HG02571 (cell line): ENCODE data around the gene ST6GALNAC3.

ENCODE experiments used
- ATAC-seq: cut with Tn5 transposase; IDR thresholded peaks from one replicate; pipeline ENCODE4 v1.9.1; 2021; ENCODE audit warnings: mild to moderate bottlenecking, moderate library complexity; ENCODE audit not compliant: unreplicated experiment

ST6GALNAC3 gene

GRCh38 chr1:76186554-76187170, 112.1 kb downstream of the ST6GALNAC3 start:
- ATAC-seq: no peak

- ATAC-seq: no peak
Measured at GRCh38 chr1:76187436-76187835, 112.9 kb downstream of the ST6GALNAC3 start.

DNA sequence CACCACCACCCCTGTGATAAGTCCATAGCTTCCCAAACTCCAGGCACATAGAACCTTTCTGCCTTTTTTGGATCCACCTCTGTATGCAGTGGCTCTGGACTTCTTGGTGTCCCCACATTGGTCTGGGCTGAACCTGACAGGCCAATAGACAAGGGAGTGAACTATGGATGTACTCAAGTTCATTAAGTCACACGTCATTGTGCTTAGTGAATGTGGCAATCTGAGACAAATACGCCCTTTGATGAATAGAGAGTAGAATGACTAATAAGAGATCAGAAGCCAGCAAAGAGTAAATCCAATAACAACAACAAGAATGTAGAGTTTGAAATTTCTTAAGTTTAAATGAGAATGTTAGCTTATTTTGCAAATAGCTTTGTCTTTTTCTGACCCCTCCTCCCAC, 114.8 kb downstream of the ST6GALNAC3 start:
- no peak for ATAC-seq

DNA sequence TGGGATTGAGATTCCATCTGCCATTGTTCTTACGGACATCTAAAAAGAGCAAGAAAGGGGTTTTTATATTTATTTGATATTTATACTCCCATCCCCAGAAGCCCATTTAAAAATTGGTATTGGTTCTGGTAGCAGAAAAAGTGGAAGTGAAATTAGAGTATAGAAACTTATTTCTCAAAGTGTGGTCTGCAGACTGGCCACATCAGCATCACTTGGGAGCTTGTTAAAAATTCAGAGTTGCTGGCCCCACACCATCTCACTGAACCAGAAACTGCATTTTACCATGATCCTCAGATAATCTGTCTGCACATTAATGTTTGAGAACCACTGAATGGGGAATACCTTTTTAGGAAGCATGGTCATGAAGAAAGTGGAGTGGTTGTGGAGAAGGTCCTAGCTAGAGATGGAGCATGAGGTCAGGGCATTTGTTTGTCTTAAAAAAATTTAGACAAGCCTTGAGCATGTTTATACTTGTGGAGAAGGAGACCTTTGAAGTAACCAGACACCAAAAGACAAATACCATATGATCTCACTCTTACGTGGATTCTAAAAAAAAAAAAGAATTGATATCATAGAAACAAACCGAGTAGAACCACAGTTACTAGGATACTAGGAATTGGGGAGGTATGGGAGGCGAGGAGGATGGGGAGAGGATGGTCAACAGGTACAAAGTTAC, 116.3 kb downstream of the ST6GALNAC3 start:
- ATAC-seq: no peak

- no peak for ATAC-seq
Measured at GRCh38 chr1:76191561-76191960, 117.0 kb downstream of the ST6GALNAC3 start.

- ATAC-seq: no peak
Measured at GRCh38 chr1:76198452-76198851, 123.9 kb downstream of the ST6GALNAC3 start.

DNA sequence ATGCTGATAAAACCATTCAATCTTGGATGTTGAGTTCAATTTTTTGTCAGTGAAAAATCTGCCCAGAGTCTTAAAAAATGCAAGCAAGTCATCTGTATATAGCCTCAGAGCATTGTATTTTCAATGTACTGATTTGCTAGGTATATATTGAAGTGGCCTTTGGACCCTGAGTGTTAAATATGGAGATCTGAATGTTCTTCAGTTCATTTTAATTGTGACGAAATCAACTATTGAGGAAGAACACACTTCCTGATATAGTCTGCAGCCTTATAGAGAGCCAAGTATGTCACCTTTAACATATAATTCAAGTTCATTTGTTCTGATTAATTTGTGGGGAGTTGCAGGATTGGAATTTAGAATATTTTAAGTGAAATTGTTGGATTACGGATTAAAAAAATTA, 128.1 kb downstream of the ST6GALNAC3 start:
- ATAC-seq: no peak

GRCh38 chr1:76203127-76203526, 128.6 kb downstream of the ST6GALNAC3 start:
- no peak for ATAC-seq

- ATAC-seq: no peak
Measured at GRCh38 chr1:76209238-76209637, 134.7 kb downstream of the ST6GALNAC3 start.

GRCh38 chr1:76209648-76210047, 135.1 kb downstream of the ST6GALNAC3 start:
- no peak for ATAC-seq

DNA sequence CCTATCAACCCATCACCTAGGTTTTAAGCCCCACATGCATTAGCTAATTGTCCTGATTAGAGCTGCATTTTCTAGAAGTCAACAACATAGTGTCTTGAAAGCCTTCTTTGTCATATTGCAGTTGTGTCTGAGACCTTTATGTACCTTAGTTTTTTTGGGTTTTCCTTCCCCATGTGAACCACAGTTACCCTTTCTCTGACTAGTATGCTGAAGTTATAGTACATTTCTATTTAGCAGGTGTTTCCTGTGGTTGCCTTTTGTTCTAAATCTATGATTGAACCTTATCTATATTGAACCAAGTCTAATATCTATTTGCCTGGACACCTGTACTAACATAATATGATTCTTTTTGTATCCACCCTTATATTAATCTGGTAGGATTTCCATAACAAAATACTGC, 135.6 kb downstream of the ST6GALNAC3 start:
- ATAC-seq: no peak

- ATAC-seq: no peak
Measured at GRCh38 chr1:76218888-76219287, 144.3 kb downstream of the ST6GALNAC3 start.

DNA sequence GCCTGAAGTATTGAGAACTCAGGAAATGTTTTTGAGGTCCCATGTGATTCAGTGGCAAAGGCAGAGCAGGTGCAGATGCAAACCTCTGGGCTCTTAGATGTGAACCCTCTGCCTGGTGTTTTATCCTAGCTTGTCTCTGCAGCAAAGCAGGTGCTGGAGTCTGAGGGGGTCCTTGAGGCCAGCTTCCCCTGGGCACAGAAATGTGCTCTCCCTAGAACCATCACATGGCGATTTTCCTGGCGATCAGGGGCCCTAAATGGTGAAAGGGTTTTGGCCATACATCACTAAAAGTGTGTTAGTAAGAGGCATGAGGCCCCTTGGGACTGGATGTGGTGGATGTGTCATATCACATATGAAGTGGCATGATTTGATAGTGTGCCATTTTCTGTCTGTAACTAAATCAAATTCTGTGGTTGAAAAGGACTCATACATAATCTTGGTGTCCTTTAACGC, 144.8 kb downstream of the ST6GALNAC3 start:
- ATAC-seq: no peak

DNA sequence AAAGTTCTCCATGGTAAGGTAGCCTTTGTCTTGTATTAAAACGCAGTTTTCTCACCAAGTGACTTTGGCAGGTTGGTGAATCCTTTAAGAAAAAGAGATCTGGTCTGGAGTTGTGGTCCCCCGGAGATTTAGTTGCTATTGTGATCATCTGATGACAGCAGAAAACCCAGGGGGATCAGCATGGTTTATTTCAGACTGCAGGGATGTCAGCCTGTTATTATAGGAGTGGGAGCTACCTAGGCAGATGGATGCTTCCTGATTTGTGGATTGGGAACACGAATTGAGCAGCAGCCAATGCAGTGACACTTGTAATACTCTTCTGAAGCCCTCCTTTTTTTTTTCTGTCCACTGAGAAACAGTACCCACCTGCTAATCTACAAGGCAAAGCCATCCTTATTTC, 150.2 kb downstream of the ST6GALNAC3 start:
- ATAC-seq: no peak

- ATAC-seq: no peak
Measured at GRCh38 chr1:76225526-76225925, 151.0 kb downstream of the ST6GALNAC3 start.

DNA sequence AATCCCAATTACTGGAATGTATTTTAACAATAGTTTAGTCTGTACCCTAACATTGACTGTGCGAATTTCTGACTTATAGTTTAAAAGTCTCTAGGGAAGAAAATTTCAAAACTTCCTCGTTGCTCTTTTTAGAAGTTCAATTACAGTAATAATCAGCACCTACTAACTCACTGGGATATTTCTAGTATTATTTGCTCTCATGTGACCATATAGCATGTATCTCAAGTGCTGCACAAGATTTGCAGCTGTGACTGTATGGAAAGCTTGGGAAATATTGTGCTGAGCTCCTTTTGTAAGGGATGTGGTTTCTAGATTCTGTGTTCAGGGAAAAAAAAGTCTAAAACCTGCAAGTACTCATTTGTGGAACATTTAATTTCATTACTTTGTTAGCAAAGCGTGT, 153.1 kb downstream of the ST6GALNAC3 start:
- ATAC-seq: no peak

GRCh38 chr1:76229279-76230005, 154.9 kb downstream of the ST6GALNAC3 start:
- no peak for ATAC-seq

- no peak for ATAC-seq
Measured at GRCh38 chr1:76230842-76231281, 156.3 kb downstream of the ST6GALNAC3 start.

- ATAC-seq: no peak
Measured at GRCh38 chr1:76231320-76231719, 156.8 kb downstream of the ST6GALNAC3 start.

DNA sequence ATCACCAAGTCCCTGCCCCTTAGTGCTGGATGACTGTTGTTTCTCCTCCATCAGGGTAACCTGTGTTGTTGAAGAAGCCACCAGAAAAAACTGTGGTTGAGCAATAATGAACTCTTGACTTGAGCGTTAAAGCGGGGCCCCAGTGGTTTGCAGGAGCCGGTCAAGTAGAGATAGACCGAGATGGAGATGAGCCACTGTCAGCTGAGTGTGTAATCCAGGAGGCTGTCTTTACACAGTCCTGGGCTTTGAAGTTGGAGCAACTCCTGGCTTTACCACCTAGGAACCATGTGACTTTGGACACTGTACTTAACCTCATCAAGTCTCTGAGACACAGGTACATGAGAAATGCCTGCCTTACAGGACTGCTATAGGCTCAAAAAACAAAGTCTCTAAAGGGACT, 158.1 kb downstream of the ST6GALNAC3 start:
- no peak for ATAC-seq

DNA sequence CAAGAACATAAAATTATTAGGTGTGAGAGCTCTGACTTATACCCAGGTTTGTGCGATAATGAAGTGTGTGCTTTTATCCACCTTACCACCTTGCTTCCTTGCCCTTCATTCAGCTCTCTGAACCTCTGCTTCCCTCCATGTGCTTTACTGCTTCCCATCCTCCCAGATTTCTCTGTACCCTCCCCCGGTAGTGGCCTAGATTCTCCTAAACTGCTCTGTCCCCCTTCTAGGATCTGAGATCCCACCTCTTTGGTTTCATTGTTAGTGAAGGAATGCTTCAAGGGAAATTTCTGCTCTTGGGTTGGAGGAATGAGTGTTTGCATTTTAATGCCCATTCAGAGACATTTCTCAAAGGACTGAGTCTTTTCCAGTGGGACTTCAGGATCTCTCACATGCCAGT, 159.5 kb downstream of the ST6GALNAC3 start:
- no peak for ATAC-seq

- ATAC-seq: no peak
Measured at GRCh38 chr1:76237211-76237610, 162.7 kb downstream of the ST6GALNAC3 start.
